Activated CD4-positive, alpha-beta T cell treated with anti-CD3 and anti-CD28 coated beads for 24 hours (primary cell): ENCODE results near the gene RIN2.

Experiments used
- DNase-seq, 2 donors: peaks; one replicate each; pipeline ENCODE4 v3.0.0-alpha.2; 2020; ENCODE audit warnings: low read depth in 2 of 2

RIN2 gene

GRCh38 chr20:19758133-19758500 is at the start of gene RIN2:
Gene RIN2, plus strand, starts transcription at chr20:19758258. Its CDS starts 131,344 bp downstream, at chr20:19889602.
- no peak for DNase-seq

- DNase-seq: no peak
Measured at GRCh38 chr20:19709635-19710335, 48.3 kb upstream of the RIN2 start.

DNA sequence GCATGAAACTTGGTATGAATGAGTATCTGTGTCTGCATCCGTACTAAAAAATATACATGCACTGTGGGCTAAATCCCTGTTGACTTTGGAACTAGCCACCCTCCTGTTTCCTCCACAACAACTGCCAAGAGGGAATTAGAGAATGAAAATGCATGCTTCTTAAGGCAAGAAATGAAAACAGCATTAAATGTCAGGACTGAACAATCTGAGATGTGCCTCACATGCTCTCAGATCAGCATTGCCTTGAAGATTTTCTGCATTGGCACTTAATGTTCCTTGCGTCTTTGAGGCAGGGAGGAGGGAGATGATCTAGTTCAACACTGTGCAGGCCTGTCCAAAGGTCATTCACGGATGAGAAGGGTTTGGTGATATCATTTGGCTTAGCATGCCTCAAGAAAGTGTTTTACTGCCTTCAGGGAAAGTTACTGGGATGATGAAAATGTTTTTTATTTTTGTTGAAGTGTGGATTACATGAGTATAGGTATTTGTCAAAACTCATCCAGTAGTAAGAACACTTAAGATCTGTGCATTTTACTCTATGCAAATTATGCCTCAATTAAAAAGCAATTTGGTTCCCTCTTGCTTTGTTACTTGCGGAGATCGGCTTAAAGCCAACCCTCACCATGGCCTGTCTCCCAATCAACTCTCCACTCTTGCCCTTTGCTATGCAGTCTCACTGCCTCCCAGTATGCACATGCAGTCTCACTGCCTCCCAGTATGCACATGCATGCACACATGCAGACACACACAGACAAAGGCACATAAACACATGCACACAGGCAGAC is 47.5 kb upstream of the RIN2 start:
- DNase-seq: no peak

GRCh38 chr20:19711126-19711525 is 46.9 kb upstream of the RIN2 start:
- DNase-seq: no peak

DNA sequence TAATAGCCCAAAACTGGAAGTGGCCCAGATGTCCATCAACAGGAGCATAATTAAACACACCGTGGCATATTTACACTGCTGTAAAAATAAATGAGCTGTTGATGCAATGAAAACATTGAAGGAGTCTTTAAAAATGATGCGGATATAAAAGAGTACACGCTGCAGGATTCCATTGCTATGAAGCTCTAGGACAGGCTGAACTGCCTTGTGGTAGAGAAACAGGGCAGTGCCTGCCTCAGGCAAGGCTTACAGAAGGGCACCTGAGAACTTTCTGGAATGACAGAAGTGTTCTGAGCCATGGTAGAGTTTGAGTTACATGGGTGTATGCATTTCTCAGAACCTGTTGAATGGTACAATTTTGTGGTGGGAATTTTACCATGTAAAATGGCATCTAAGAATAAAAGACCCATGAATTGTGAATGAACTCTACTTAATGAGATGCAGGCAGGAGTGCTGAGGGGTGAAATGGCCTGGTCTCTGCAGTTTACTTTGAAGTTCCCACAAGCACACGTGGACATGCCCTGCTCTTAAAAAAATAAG is 45.3 kb upstream of the RIN2 start:
- no peak for DNase-seq

GRCh38 chr20:19713822-19714578 is 44.1 kb upstream of the RIN2 start:
- DNase-seq: no peak

DNA sequence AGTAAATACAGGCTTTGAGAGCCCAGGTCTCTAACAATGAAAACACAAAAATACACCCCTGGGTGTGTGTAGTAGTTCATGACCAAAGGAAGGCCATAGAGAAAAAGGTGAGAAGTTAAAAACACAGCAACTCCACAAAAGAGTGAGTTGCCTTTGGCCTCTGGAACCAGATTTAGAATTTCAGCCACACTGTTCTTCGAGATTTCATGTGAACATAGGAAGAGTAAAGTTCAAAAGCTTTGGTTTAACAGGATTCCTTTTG is 43.5 kb upstream of the RIN2 start:
- DNase-seq: no peak

DNA sequence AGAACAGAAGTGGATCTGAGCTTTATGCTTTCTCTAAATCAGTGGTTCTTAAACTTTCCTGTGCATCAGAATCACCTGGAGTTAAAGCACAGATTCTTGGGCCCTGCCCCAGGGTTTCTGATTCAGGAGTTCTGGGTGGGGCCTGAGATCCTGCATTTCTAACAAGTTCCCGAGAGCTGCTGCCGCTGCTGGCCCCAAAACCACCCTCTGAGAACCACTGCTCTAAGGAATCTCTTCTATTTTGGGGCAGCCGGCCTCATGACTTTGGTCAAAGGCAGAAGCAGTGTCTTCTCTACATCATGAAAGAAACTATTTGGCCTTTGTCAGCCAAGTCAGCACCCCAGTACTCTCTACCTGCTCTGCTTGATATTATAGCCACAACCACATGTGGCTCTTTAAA is 42.1 kb upstream of the RIN2 start:
- DNase-seq: no peak

- DNase-seq: no peak
Measured at GRCh38 chr20:19718880-19719279, 39.2 kb upstream of the RIN2 start.

DNA sequence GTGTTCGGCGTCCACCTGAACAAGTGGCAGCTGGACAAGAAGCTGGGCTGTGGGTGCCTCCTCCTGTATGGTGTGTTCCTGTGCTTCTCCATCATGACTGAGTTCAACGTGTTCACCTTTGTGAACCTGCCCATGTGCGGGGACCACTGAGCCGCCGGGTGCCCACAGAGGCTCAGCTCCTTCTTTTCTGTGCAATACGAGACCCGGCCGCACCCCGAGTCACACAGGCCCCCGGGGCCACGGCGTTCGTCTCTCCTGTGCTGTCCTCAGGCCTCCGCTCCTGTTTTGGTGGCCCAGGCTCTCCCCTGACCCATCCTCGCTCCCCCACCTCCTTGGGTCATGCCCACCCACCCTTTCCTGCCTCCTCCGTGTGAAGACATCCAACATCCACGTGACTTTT is 37.1 kb upstream of the RIN2 start:
- DNase-seq: no peak

DNA sequence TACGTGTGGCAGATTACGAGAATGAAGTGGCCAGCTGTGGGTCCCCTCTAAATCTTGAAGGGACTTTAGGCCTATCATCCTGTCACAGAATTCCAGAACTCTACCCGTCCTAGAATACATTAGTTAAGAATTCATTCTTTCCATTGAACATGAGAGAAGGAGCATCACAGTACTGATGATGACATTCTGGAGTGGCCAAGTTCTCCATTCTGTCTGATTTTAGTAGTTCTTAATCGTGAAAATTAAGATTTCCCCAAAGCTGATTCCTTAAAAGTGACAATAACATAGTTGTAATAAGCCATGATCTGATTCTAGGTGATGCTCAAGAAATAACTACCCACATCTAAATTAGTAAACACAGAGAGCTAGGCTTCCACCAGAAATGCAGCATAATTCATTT is 35.0 kb upstream of the RIN2 start:
- DNase-seq: no peak

DNA sequence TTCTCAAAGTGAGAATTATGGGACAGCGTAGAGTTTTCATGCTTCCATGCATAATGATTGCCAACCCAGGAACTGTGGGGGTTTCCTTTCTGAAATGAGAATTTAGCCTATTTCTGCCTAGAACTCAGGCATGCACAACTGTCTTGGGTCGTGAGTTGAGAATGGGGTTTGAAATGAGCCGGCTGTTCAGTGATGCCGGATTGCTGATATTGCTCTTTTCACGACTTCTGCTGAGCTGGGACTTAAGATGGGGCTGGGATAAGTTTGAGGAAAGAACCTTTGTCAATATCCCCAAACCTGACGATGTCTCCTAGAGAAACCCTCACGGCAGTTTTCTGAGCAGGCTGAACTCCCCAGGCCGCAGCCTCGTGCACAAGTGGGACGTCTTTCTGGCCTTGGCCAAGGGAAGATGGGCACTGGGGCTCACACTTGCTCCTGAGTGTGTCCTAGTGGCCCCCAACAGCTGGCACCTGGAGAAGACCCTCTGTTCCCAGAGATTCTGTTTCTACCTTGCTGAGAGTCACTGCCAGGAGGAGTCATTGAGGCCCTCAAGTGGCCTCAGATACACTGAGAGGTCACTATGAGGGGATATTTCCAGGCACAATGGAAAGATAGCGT is 34.1 kb upstream of the RIN2 start:
- DNase-seq: no peak

DNA sequence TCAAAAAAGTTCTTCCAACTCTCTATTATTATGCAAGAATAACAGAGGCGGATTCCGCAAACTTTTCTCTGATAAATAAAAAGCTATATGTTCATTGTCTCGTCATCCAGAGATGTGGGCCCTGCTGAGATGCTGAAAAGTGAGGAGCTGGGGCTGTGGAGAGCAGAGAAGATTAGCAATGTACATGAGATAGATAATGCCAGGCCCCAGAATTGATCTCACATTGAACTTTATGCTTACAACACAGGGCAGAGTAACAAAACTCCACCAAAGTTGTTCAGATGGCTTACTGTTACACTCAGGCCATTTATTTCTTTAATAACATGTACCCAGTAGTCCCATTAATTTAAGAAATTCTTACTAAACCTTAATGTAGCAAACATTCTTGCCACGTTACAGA is 32.7 kb upstream of the RIN2 start:
- DNase-seq: no peak

DNA sequence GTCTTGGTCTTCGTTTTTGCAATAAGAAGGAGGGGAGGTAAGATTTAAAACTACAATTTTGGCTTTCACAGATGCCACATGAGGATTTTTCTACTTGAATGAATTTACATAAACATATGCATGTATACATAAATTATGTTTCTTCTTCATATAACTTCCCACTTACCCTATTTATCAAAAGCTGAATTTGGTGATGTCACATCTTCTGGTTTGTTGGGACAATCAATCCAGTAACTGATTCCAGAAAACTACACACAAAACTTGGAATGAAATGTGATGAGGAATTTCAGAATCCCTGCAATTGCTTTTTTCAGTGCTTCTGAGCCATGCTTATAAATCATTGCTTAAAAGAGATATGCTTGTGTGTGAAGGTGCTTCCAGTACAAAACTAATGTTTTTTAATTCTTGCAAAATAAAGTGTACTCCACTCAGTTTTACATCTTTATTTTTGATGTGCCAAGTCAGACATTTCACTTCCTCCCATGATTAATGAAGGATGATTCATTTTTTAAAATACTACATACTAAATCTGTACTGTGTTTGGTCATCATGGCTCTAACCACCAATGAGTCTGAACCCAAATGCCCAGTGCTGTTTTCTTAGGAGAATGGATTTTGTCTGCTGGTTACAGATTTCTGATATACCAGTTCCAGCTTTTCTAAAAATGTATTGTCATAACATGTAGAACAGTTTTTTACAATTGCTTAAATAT is 32.1 kb upstream of the RIN2 start:
- DNase-seq: no peak

GRCh38 chr20:19727251-19727847 is 30.7 kb upstream of the RIN2 start:
- no peak for DNase-seq

- no peak for DNase-seq
Measured at GRCh38 chr20:19729672-19730071, 28.4 kb upstream of the RIN2 start.

GRCh38 chr20:19730706-19731105 is 27.4 kb upstream of the RIN2 start:
- DNase-seq: no peak

DNA sequence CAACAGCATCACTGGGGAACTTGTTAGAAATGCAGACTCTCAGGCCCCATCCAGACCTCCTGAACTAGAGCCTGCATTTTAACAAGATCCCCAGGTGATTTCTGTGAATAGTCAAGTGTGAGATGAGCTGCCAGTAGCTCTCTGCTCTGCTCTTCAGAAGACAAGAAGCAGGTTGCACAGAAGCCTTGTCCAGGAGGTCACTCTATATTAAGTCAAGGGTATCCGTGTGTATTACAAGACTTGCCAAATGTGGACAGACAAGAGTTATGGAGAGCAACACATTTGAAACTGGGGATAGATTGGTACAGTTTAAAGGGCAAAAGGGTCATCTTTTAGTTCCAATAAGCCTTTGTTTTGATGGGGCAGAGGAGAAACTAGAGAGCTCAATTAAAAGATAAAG is 23.2 kb upstream of the RIN2 start:
- DNase-seq: no peak

DNA sequence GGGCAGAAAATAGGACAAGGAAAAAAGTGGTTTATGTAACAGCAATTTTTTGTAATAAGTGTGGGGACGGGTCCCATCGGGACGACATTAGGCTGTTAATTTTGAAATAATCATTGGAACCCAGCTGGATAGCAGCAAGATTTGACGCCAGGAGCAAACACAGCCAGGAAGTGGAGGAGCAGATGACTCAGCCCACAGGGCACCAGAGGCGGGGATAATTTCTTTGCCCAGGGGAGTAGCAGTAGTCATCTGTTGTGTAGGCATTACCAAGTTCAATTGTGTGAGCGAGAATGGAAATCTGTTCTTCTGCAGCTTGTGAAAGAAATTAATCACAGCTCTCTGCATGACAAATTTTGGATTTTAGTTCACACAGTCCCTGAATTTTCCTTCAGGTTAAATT is 22.6 kb upstream of the RIN2 start:
- no peak for DNase-seq

DNA sequence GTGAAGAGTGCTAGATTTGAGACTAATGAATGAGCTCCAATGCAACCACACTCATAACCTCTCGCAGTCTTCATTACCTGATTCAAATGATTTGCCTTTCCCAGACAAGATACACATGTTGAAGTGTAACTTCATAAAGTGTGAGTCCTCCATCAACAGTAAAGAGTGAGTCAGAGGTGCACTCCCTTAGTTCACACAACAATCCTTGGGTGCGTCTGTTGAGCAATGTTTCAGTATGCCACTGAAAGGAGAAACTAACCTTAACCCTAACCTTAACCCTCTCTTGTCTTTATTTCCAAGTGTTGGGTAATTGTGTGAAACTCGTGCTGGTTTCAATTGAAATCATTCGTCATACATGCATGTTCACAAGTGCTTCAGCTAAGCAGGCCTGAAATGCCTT is 21.0 kb upstream of the RIN2 start:
- no peak for DNase-seq

DNA sequence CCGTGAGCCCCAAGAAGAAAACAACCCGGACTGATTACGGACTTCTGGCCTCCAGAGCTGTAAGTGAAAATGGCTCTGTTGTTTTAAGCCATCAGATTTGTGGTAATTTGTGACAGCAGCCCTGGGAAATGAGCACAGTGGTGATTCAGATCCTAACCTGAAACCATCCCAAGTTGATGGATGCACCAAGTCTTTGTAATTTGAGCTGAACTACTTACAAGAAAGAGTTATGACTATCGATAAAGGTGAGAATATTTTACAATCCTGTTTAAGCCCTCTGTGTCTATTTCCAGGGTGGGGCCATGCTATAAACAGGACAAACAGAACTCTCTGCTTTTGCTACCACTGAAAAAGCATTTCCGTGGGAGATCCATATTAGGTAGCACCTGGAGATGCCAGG is 19.1 kb upstream of the RIN2 start:
- DNase-seq: no peak
